ENCODE measurements around the gene ZIC2.
"Not testable (repeated sequence)": the region's sequence is repeated elsewhere in the genome, so short reads cannot be mapped to it uniquely, and the experiment has no call there.

Gene ZIC2

GRCh38 chr13:99981735-99982035, at the start of gene ZIC2:
Gene ZIC2, plus strand, starts transcription at chr13:99981784. Its CDS starts 281 bp downstream, at chr13:99982065.
- no peak for DNase-seq (ENCODE audit: low read depth, low spot score)

DNA sequence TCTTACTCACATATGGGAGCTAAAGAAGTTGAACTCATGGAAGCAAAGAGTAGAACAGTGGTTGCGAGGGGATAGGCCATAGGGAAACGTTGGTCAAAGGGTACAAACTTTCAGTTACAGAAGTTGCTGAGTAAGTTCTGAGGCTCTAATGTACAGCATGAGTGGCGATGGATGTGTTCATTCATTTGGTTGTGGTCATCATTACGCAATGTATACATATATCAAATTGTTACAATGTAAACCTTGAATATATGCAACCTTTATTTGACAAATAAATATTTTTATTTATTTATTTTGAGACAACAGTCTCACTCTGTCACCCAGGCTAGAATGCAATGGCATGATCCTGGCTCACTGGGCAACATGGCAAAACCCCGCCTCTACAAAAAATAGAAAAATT, 48.7 kb upstream of the ZIC2 start:
- no peak for DNase-seq (ENCODE audit: low read depth, low spot score)

- no peak for DNase-seq (ENCODE audit: low read depth, low spot score)
These were observed 45.8 kb upstream of the ZIC2 start for GRCh38 chr13:99935772-99936171.

DNA sequence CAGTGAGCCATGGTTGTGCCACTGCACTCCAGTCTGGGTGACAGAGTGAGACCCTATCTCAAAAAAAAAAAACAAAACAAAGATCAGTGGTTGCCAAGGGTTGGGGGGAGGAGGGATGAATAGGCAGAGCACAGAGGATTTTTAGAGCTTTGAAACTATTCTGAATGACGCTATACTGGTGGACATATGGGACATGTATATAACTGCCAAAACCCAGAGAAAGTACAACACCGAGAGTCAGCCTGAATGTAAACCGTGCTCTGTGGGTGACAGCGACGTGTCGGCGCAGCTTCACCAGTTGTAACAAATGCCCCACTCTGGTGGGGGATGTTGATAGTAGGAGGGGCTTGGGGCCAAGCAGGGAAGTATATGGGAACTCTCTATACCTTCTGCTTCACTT, 42.9 kb upstream of the ZIC2 start:
- no peak for DNase-seq (ENCODE audit: low read depth, low spot score)

GRCh38 chr13:99941086-99941485, 40.5 kb upstream of the ZIC2 start:
- DNase-seq (ENCODE audit: low read depth, low spot score) = no peak

- DNase-seq (ENCODE audit: low read depth, low spot score) = no peak
These were observed 39.7 kb upstream of the ZIC2 start for GRCh38 chr13:99941911-99942310.

DNA sequence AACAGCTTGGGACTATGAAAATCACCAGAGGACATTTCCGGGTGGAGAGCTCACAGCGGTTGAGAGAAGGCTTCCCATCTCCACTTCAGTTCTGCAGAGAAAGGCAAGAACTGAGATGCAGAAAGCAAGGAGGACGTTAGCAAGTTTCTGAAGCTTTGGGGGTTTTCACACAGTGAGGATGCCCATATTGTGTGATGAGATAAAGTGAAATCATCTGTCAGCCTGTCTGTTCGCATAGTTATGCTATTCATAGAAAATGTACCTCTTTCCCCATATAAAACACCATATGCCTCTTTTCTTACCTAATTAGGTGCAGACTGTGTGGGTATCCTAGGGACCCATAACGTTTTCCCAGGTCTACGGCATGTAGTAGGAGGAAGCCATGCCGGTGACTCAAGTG, 37.5 kb upstream of the ZIC2 start:
- no peak for DNase-seq (ENCODE audit: low read depth, low spot score)

GRCh38 chr13:99944606-99945005, 37.0 kb upstream of the ZIC2 start:
- DNase-seq (ENCODE audit: low read depth, low spot score) = no peak

- DNase-seq (ENCODE audit: low read depth, low spot score) = not testable (repeated sequence)
These were observed 36.1 kb upstream of the ZIC2 start for GRCh38 chr13:99945515-99945914.

DNA sequence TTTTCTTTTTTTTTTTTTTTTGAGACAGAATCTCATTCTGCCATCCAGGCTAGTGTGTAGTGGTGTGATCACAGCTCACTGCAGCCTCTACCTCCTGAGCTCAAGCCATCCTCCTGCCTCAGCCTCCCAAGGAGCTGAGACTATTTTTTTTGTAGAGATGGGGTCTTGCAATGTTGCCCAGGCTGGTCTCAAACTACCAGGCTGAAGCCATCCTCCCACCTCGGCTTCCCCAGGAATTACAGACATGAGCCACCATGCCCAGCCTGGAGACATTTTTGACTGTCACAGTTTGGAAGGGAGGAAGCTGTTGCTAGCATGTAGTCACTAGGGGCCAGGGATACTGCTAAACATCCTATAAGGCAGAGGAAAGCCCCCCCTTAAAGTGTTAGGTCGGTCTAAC, 33.9 kb upstream of the ZIC2 start:
- DNase-seq (ENCODE audit: low read depth, low spot score) = no peak

DNA sequence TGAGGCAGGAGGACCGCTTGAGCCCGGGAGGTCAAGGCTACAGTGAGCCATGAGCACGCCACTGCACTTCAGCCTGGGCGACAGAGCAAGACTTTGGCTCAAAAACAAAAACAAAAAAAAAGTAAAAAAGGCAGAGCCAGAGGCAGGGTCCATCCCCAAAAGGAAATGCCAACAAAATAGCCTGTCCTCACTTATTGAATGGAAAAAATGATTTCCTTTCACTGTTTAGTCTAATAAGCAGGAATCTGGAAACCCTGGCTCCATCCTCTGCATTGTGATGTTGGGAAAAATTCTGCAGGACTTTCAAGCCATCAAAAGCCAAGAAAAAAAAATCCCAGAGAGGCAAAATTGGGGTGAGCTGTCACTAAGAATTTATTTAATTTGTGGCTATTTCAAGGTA, 33.2 kb upstream of the ZIC2 start:
- no peak for DNase-seq (ENCODE audit: low read depth, low spot score)

- DNase-seq (ENCODE audit: low read depth, low spot score) = no peak
These were observed 32.5 kb upstream of the ZIC2 start for GRCh38 chr13:99948907-99949678.

GRCh38 chr13:99949679-99950413, 31.7 kb upstream of the ZIC2 start:
- DNase-seq (ENCODE audit: low read depth, low spot score) = no peak

GRCh38 chr13:99951666-99952065, 29.9 kb upstream of the ZIC2 start:
- not testable (repeated sequence) for DNase-seq (ENCODE audit: low read depth, low spot score)

GRCh38 chr13:99953138-99953755, 28.3 kb upstream of the ZIC2 start:
- DNase-seq (ENCODE audit: low read depth, low spot score) = peak; percentile 50

- DNase-seq (ENCODE audit: low read depth, low spot score) = no peak
These were observed 26.4 kb upstream of the ZIC2 start for GRCh38 chr13:99955107-99955746.

DNA sequence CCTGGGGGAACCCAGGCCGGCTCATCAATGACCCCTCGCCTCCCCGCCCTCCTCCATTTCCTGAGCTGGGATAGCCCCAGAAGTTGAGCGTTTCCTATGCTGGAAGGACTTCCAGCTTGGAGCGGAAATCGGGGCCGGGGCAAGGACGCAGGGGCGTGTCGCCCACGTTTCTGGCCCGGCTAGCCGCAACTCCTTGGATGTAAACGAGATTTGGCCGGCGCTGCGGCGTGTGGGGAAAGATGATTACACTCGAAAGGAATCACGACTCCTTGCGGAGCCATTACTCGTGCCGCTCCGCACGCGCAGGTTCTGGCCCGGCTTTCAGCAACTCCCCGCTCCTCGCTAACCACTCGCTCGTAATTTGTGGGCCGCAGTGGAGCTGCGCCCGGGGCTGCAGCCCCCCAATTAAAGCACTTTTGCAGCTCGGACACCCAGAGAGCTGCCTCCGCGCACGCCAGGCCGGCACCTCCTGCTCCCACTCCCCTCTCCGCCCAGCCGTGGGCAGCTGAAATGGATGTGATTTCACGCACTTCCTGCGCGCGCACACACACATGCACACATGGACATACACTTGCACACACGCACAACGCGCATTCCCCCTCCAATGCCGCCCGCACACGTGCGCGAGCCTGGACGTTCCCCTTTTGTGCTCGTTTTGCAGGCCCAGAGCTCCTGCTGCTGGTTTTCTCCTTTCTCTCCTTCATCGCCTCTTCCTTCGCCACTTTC, 25.7 kb upstream of the ZIC2 start:
- DNase-seq (ENCODE audit: low read depth, low spot score) = peak; percentile 49

GRCh38 chr13:99956473-99957349, 24.9 kb upstream of the ZIC2 start:
- peak; percentile 63 for DNase-seq (ENCODE audit: low read depth, low spot score)

DNA sequence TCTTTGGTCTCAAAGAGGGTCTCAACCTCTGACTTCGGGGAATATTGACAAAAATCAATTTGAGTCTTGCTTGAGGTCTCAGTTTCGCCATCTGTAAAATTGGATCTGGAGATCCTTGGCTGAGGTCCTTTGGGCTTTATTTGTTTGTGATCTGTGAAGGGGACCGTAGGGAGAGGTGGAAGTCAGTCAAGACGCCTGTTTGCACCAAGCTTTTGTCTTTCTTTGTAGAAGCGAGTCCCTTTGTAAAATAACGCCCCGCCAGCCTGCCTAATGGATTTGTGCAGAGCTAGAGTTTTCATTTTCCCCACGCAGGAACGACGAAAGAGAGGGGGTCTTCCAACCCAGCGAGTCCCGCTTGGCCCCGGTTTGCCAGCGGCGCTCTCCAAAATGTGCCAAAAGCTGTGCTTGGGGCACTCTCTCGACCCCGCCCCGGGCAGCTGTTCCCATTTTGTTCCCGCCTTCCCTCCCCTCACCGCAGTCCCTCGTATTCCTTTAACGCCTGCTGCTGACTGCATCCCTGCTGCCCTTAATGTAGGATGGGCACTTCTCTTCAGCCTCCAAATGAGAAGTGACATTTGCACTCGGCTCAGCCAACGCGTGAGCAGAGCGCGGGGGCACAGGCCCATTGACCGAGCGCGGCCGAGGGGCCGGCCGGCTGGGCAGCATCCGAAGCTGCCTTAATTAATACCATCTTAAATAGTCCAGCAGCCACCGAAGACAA, 23.0 kb upstream of the ZIC2 start:
- DNase-seq (ENCODE audit: low read depth, low spot score) = peak; percentile 64

DNA sequence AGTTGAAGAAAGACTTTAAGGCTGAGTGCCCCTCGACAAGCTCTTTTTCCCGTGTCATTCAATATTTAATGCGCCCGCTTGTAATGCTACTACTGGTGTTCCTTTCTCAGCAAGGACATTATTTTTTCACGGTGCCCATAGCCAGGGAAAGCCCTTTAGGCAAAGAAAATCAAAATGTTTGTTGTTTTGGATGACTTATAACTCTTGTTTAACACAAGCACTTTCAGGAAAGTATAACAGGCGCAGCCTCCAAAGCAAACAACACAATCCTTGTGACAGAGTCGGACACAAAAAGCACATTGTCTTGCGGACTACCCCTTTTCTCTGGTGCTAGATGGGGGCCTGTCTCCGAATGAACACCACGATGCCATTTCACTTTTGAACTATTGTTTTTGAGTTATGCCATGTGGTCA, 22.5 kb upstream of the ZIC2 start:
- DNase-seq (ENCODE audit: low read depth, low spot score) = no peak
